MV-4-11 (cell line): Measurements from ENCODE around the gene SYCE3.
"Not testable (repeated sequence)": the region's sequence is repeated elsewhere in the genome, so short reads cannot be mapped to it uniquely, and the experiment has no call there.

Experiments used
- DNase-seq: peaks from one replicate; lab custom pipeline; 2025; lab: John Stamatoyannopoulos, UW

The SYCE3 gene

GRCh38 chr22:50520826-50521453, 41.8 kb downstream of the SYCE3 start:
- no peak for DNase-seq

- DNase-seq = not testable (repeated sequence)
Observed at GRCh38 chr22:50520184-50520583, 42.5 kb downstream of the SYCE3 start.

DNA sequence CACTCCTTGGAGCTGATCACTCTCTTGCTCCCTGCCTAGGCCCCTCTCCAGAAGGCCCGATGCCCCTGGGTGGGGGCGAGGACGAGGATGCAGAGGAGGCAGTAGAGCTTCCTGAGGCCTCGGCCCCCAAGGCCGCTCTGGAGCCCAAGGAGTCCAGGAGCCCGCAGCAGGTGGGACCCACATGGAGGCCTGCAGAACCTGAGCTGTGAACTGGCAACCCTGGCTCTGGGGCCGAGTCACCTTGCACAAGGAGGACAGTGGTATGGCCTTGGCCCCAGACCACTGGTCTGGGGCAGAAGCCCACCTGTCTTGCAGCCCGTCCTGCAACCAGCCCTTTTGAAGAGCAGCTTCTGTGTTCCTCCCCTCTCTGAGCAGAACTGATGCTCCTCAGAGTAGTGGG, 43.6 kb downstream of the SYCE3 start:
- DNase-seq = no peak

DNA sequence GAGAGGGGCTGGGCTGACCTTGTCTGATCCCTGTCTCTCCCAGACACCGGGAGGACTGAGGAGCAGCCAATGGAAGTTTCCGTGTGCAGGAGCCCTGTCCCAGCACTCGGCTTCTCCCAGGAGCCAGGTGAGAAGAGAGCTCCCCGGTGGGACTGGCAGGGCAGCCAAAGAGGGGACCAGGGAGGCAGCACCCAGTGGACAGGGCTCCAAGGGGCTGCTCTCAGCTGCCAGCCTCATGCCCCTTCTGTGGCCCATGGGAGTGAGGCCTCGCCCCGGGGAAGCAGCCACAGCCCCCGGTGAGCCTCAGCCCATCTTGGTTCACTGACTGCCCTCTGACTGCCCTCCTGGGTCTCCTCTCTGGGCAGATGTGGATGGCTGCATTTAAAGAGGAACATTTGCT, 44.1 kb downstream of the SYCE3 start:
- no peak for DNase-seq

DNA sequence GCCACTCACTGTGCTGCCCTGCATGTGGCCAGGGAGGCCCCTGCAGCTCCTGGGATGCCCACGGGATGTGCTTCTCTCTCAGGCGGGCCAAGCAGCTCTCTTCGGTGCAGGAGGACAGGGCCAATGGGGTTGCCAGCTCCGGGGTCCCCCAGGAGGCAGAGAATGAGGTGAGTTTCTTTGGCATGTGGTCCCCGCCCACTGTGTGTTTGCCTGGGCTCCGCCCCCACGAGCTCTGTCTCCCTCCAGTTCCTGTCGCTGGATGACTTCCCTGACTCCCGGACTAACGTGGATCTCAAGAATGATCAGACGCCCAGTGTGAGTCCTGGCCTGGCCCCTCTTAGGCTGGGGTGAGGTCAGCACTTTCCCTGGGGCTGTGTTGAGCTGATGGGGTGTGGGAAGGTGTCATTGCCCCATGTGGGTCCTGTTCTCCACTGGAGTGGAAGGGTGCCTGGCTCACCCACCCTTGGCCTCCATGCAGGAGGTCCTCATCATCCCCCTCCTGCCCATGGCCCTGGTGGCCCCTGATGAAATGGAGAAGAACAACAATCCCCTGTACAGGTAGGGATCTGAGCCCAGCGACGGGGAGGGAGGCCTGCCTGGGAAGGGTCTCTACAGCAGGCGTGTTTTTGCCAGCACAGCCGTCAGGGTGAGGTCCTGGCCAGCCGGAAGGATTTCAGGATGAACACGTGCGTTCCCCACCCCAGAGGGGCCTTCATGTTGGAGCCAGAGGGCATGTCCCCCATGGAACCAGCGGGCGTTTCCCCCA, 45.0 kb downstream of the SYCE3 start:
- no peak for DNase-seq

- no peak for DNase-seq
Observed at GRCh38 chr22:50516891-50517290, 45.8 kb downstream of the SYCE3 start.

- DNase-seq = no peak
Observed at GRCh38 chr22:50516068-50516467, 46.7 kb downstream of the SYCE3 start.

GRCh38 chr22:50513175-50513574, 49.5 kb downstream of the SYCE3 start:
- no peak for DNase-seq

DNA sequence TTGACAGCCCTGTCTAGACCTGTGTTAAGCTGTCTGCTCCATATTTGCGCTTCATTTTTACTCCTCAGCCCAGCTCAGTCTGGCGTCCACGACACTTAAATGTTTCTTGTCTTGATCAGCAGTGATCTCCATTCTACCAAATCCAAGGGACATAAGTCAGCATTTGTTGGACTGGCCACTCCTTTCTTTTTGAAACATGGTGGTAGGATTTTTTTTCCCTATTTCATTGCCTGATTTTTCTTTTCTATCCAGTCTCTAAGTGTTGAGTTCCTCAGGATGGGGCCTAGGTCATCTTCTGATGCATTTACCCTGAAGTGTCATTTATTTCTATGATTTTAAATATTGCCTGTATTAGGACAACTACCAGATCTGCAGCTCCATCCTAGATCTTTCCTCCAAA, 53.8 kb downstream of the SYCE3 start:
- DNase-seq = no peak

DNA sequence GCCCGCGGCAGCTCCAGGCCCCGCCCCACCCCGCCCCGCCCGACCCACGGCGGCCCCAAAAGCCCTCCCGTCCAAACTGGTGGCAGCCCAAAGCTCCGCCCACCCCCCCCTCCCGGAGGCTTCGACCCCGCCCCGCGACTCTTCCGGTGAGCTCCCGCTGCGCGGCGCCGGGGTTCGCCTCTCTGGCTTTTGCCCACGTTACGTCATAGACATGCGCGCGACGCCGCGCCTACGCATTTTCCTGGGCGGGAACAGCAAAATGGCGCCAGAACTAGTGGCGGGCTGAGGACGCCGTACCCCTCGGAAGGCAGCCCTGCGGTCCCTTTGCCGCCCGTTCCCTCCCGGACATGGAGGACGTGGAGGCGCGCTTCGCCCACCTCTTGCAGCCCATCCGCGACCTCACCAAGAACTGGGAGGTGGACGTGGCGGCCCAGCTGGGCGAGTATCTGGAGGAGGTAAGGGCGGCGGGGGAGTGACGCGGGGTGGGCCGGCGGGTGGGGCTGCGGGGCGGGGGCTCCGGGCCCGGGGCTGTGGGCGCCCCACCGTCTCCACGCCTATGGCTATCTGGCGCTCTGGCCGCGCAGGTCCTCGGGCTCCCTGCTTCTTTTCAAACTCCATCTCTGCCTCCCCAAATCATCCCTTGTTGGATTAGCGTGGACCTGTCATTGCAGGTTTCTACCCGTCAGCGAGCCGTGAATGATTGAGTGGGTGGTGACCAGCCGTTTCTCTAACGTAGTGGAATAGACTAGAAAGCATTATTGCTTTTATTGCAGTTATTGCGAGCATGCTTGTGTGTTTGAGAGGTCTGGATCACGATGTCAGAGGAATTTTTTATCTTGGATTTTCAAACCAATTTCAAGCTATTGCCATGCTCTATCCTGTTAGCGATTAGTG, 54.5 kb downstream of the SYCE3 start, which contains the start of gene NCAPH2:
Gene NCAPH2, plus strand, starts transcription at position 234 of the 894 bp plus-strand sequence. Its CDS starts 114 bp downstream, at position 348.
- DNase-seq = peak; percentile 91

DNA sequence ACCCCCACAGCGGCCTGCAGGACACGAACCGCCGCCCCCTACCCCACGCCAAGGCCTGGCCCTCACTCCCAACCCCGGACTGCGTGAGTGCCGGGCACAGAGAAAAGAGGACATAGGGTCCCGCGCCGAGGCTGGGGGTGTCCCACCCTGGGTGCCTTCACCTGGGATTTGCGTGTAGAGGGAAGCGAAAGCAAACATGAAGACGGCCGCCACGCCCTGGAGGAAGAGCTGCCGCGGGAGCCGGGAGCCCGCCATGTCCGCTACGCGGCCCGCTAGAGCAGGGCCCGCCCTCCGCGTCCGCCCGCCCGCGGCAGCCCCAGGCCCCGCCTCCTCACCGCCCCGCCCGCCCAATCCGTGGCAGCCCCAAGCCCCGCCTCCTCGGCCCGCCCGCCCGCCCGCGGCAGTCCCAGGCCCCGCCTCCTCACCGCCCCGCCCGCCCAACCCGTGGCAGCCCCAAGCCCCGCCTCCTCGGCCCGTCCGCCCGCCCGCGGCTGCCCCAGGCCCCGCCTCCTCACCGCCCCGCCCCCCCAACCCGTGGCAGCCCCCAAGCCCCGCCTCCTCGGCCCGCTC, 55.2 kb downstream of the SYCE3 start, which contains the start of gene LMF2:
Gene LMF2, minus strand, starts transcription at position 282 of the 570 bp plus-strand sequence. Its CDS starts 27 bp downstream, at position 255.
- DNase-seq = peak; percentile 80

DNA sequence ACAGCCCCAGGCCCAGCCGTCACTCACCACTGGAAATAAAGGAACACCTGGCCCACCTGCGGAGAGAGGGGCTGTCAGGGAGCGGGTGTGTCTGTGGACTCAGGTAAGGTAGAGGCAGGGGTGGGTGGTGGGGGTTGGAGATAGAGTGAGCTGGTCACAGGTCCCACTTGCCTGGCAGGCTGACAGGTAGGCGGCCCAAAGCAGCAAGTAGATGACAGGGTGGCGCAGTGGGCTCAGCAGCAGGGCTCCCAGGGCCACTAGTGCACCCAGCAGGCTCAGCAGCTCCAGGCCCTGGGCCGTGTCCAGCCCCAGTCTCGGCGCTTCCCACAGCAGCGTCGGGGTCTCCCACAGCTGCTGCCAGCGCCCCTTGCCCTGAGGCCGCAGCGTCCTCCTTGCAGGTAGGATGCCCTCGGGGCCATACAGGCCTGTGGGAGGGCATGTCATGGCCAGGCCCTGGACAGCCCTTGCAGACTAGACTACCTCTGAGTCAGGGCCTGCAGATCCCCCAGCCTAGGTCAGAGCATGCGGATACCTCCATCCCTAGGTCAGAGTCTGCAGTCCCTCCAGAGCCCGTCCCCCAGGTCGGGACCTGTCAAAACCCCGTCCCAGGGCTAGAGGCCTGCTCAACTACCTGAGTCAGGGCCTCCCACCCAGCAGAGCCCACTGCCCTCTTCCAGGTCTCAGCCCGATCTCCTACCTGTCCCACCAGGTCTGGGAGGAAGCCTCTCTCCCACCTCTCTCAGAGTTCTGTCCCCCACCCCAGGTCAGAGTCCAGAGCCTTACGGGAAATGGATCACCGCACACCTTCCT, 55.9 kb downstream of the SYCE3 start:
- DNase-seq = no peak

DNA sequence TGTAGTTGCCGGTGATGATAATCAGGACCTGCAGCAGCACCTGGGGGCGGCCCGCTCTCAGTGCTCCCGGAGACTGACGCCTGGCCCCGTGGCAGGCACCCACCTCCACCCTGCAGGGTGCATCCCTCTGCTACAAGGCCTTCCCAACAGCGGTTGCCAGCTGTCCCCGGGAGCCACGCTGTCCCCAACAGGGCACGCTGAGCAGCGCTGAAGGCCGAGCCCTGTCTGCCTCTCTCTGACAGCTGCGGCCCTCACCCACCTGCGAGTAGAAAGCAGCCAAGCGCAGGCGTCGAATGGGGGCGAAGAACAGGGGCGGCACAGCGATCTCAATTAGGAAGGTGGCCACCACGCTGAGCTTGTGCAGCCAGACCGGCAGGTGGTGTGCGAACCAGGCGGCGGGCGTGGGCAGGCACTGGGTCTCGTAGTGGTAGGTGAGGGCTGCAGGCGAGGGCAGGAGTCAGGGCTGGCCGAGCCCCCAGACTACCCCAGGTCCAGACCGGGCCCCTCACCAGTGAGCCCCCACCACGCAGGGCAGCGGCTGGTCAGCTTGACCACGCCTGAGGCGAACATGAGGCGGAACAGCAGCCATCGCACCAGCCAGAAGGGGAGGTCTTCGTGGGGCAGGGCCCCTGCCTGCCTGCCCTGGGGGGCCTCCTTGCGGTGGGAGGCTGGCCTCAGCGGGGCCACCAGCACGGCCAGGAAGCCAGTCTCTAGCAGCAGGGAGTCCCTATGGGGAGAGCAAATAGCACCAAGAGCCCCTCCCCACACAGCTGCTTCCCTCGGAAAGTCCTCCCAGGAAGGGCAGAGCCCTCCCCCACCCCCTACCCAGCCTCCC, 56.7 kb downstream of the SYCE3 start:
- DNase-seq = no peak

- no peak for DNase-seq
Observed at GRCh38 chr22:50505276-50505775, 57.4 kb downstream of the SYCE3 start.

DNA sequence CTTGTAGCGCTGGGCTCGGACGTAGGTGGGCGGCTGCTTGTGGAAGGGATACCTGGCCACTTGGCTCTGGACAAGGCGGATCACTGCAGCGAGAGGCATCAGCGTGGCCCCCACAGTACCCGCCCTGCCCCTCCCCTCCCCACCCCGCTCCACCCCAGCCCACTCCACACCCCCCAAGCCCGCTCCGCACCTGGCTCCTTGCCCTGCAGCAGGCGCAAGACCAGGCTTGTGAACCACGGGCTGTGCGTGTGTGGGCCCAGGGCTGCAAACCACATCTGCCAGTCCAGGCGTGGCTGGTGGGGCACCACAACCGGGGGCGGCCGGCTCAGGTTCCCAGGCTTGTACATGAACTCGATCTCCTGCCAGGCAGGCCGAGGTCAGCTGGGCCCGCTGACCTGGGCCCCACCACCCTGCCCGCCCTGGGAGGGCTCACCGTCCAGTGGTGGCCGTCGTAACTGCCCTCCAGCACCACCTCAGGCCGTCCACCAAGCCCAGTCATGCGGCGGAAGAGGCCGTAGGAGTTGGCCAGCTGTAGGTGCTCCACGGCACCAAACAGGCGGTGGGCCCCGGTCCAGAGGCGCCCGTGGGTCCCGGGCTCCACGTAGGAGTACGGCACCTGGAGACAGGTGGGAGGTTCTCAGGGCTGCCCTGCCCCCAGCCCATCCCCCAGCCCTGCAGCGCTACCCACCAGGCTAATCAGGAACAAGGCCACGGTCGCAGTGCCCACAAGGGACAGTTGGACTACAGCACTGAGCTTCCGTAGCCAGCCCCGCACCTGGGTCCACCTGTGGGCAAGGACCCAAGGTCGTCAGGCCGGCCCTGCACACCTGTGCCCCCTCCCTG, 58.1 kb downstream of the SYCE3 start:
- no peak for DNase-seq

DNA sequence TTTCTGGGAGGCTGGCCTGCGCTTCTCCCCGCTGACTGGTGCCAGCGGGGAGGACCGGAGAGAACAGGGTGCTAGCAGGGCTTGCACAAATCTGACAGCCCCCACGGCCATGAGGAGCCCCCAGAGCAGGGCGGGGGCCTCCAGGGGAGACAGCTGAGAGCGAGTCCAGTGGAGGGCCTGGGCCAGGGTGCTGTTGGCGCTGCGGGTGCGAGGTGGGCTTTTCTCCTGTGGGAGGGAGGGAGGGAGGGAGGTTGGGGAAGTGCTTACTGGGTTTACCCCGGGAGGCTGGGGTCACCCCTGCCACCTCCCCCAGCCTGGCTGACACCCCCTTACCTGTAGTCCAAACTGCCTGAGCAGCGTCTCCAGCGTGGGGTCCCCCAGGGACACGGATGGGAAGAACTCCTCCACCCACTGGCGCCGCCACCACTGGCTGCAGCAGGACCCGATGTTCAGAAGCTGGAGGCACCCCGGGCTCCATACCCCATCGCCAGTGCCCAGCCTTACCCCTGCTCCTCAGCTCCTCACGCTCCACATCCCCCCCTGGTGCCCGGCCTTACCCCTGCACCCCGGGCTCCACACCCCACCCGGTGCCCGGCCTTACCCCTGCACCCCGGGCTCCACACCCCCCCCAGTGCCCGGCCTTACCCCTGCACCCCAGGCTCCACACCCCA, 59.1 kb downstream of the SYCE3 start:
- no peak for DNase-seq

- DNase-seq = no peak
Observed at GRCh38 chr22:50502628-50503474, 59.9 kb downstream of the SYCE3 start.

DNA sequence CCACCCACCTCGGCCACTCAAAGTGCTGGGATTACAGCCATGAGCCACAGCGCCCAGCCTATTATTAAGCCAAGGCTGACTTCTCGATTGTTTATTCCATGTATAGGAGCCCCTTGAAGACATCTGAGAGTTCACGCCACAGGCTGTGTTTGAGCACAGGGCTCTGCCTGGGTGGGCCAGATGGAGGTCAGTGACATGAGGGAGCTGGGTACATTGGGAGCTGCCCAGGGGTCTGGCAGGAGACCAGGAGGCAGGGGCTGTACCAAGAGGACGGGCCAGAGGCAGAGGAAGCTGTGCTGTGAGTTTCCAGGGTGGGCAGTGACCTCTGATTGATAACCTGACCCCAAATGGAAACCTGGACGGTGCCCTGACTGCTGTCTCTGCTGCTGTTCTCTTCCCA, 60.6 kb downstream of the SYCE3 start:
- DNase-seq = no peak
